Uterus (tissue), 4 donors: Measurements from ENCODE around the gene GPR52. TPM values are rescaled to one million over a fixed set of nuclear protein-coding genes. Genes with fewer than 3 reads are reported as not detected.

Experiments used
- DNase-seq, 2 donors: peaks; one replicate each; pipeline ENCODE4 v3.0.0-alpha.2; 2019 to 2020
- H3K27ac ChIP-seq, 2 donors: fragments of 200-600 bp; sonication (generic); 1 replicate in 1 of 2; 2 replicates in 1 of 2; pipeline ENCODE4 v1.5.1; 2016 to 2018
- H3K27me3 ChIP-seq, 2 donors: fragments of 200-600 bp; sonication (generic); one replicate each; pipeline ENCODE4 v1.5.1; 2018 to 2019; ENCODE audit warnings: control low read depth in 1 of 2
- H3K36me3 ChIP-seq, 2 donors: fragments of 200-600 bp; sonication (generic); one replicate each; pipeline ENCODE4 v1.5.1; 2019; ENCODE audit warnings: control low read depth in 1 of 2
- H3K4me1 ChIP-seq, 2 donors: fragments of 200-600 bp; sonication (generic); one replicate each; pipeline ENCODE4 v1.5.1; 2018 to 2019; ENCODE audit warnings: control low read depth in 1 of 2
- H3K4me3 ChIP-seq, 2 donors: fragments of 200-600 bp; sonication (generic); 1 replicate in 1 of 2; 2 replicates in 1 of 2; pipeline ENCODE4 v1.5.1; 2018 to 2019; ENCODE audit warnings: mild to moderate bottlenecking in 1 of 2
- H3K9me3 ChIP-seq, 2 donors: fragments of 200-600 bp; sonication (generic); one replicate each; pipeline ENCODE4 v1.5.1; 2019; ENCODE audit warnings: control low read depth in 1 of 2
- CTCF ChIP-seq, 4 experiments: fragments of 200-600 bp in 2 of 4; fragments of 450-650 bp in 2 of 4; sonication (generic) in 2 of 4; IDR thresholded peaks; one replicate each; pipeline ENCODE4 v1.5.1; 2016 to 2019; ENCODE audit warnings: antibody characterized with exemption in 4 of 4, mild to moderate bottlenecking in 2 of 4, moderate library complexity in 1 of 4
- POLR2A ChIP-seq, 2 donors: fragments of 450-650 bp; IDR thresholded peaks; one replicate each; pipeline ENCODE4 v1.6.1; 2016; ENCODE audit warnings: antibody characterized with exemption in 2 of 2, mild to moderate bottlenecking in 1 of 2, moderate library complexity in 1 of 2
- intact Hi-C: fragments of 100-400 bp; cut with DNase I; formaldehyde crosslinking; loops from one replicate; pipeline ENCODE4 v1.15.1; 2023; ENCODE audit warnings: low total_unique reads
- total RNA-seq, 4 donors: library from RNA; depleted of rRNA in 3 of 4; stranded (reverse); fragments of >200 nt in 3 of 4; gene quantifications; one replicate each; pipeline versions ENCODE4 v1.1.0 to v1.2.4, GENCODE V29; 2014 to 2023
- donor health status: DM: yes; HTN: yes; CAD: no.

GPR52 gene
- total RNA-seq, 4 donors from 2014 or later: 4.1 to 4.4 TPM; not detected in 2

- Histone ChIP-seq H3K36me3 (no peaks in the 10 kb centered on the region), H3K4me3 (no peak overlapping the region), H3K4me1 (no peaks in the 10 kb centered on the region), H3K27me3 (no peaks in the 10 kb centered on the region), H3K27ac (no peak overlapping the region), H3K9me3 (no peaks in the 10 kb centered on the region)
- DNase-seq: no peak
- TF ChIP-seq CTCF (IDR thresholded peaks at IDR 0.05) (no peak), POLR2A (IDR thresholded peaks at IDR 0.05) (no peak)
- intact Hi-C loops: no loop called here
Measured at GRCh38 chr1:174469687-174470086, 21.9 kb downstream of the GPR52 start.

GRCh38 chr1:174479281-174479680, 31.5 kb downstream of the GPR52 start:
- Histone ChIP-seq H3K4me1 (no peaks in the 10 kb centered on the region), H3K27me3 (no peaks in the 10 kb centered on the region), H3K36me3 (no peaks in the 10 kb centered on the region), H3K4me3 (no peak overlapping the region), H3K9me3 (no peaks in the 10 kb centered on the region), H3K27ac (no peak overlapping the region)
- DNase-seq: no peak
- TF ChIP-seq POLR2A (IDR thresholded peaks at IDR 0.05) (no peak), CTCF (IDR thresholded peaks at IDR 0.05) (no peak)
- intact Hi-C loops: no loop called here

GRCh38 chr1:174480324-174480723, 32.6 kb downstream of the GPR52 start:
- Histone ChIP-seq H3K4me1 (no peaks in the 10 kb centered on the region), H3K36me3 (no peaks in the 10 kb centered on the region), H3K4me3 (no peak overlapping the region), H3K27ac (no peak overlapping the region), H3K27me3 (no peaks in the 10 kb centered on the region), H3K9me3 (no peaks in the 10 kb centered on the region)
- TF ChIP-seq CTCF (IDR thresholded peaks at IDR 0.05): no peak
- TF ChIP-seq POLR2A (IDR thresholded peaks at IDR 0.05): no peak
- intact Hi-C loops: no loop called here
- no peak for DNase-seq

GRCh38 chr1:174491606-174492005, 43.8 kb downstream of the GPR52 start:
- Histone ChIP-seq H3K27me3 (no peaks in the 10 kb centered on the region), H3K4me3 (no peak overlapping the region), H3K36me3 (peaks cover 0 to 4% of the 10 kb centered on the region in 2 donors), H3K9me3 (no peaks in the 10 kb centered on the region), H3K4me1 (no peaks in the 10 kb centered on the region), H3K27ac (no peak overlapping the region)
- DNase-seq: no peak
- TF ChIP-seq CTCF (IDR thresholded peaks at IDR 0.05) (no peak), POLR2A (IDR thresholded peaks at IDR 0.05) (no peak)
- intact Hi-C loops: no loop called here

GRCh38 chr1:174497478-174497877, 49.7 kb downstream of the GPR52 start:
- no peak for DNase-seq
- intact Hi-C loops: no loop called here
- no peaks in the 10 kb centered on the region for H3K27me3 ChIP-seq
- H3K4me3 ChIP-seq: no peak overlapping the region
- no peaks in the 10 kb centered on the region for H3K4me1 ChIP-seq
- H3K36me3 ChIP-seq: no peaks in the 10 kb centered on the region
- H3K27ac ChIP-seq: no peak overlapping the region
- no peaks in the 10 kb centered on the region for H3K9me3 ChIP-seq
- TF ChIP-seq CTCF (IDR thresholded peaks at IDR 0.05) (no peak), POLR2A (IDR thresholded peaks at IDR 0.05) (no peak)
